HEK293 (cell line): ENCODE measurements around the gene CBX2.

Source experiments
- GLI2 ChIP-seq: fragments of 450-650 bp; formaldehyde crosslinking; IDR thresholded peaks from 2 replicates; pipeline ENCODE4; 2017; ENCODE audit warnings: missing biosample characterization, missing genetic modification characterization, low read depth, borderline replicate concordance
- KLF1 ChIP-seq: fragments of 450-650 bp; formaldehyde crosslinking; IDR thresholded peaks from 2 replicates; pipeline ENCODE4 v1.5.1; 2016; ENCODE audit warnings: missing biosample characterization, missing genetic modification characterization
- KLF9 ChIP-seq: fragments of 450-650 bp; formaldehyde crosslinking; IDR thresholded peaks from 2 replicates; pipeline ENCODE4 v1.5.1; 2016; ENCODE audit warnings: missing biosample characterization, missing genetic modification characterization, low read depth
- PRDM1 ChIP-seq: fragments of 450-650 bp; formaldehyde crosslinking; IDR thresholded peaks from 2 replicates; pipeline ENCODE4; 2016; ENCODE audit warnings: missing biosample characterization, missing genetic modification characterization
- SCRT2 ChIP-seq: fragments of 450-650 bp; formaldehyde crosslinking; IDR thresholded peaks from 2 replicates; pipeline ENCODE4 v1.5.1; 2016; ENCODE audit warnings: missing biosample characterization, missing genetic modification characterization
- SP7 ChIP-seq: fragments of 450-650 bp; formaldehyde crosslinking; IDR thresholded peaks from 2 replicates; pipeline ENCODE4 v1.5.1; 2016; ENCODE audit warnings: missing biosample characterization, missing genetic modification characterization
- ZBTB17 ChIP-seq: fragments of 450-650 bp; formaldehyde crosslinking; IDR thresholded peaks from 2 replicates; pipeline ENCODE4 v1.5.1; 2016; ENCODE audit warnings: missing biosample characterization, missing genetic modification characterization
- ZBTB20 ChIP-seq: fragments of 450-650 bp; formaldehyde crosslinking; IDR thresholded peaks from 2 replicates; pipeline ENCODE4 v1.5.1; 2016; ENCODE audit warnings: missing biosample characterization, missing genetic modification characterization
- ZNF10 ChIP-seq: fragments of 450-650 bp; formaldehyde crosslinking; IDR thresholded peaks from 2 replicates; pipeline ENCODE4 v1.5.1; 2017; ENCODE audit warnings: missing biosample characterization, missing genetic modification characterization
- ZNF169 ChIP-seq: fragments of 450-650 bp; formaldehyde crosslinking; IDR thresholded peaks from 2 replicates; pipeline ENCODE4 v1.5.1; 2016; ENCODE audit warnings: missing biosample characterization, missing genetic modification characterization
- ZNF311 ChIP-seq: fragments of 450-650 bp; formaldehyde crosslinking; IDR thresholded peaks from 2 replicates; pipeline ENCODE4 v1.5.1; 2017; ENCODE audit warnings: missing biosample characterization, missing genetic modification characterization, borderline replicate concordance
- ZNF354C ChIP-seq: fragments of 450-650 bp; formaldehyde crosslinking; IDR thresholded peaks from 2 replicates; pipeline ENCODE4 v1.5.1; 2016; ENCODE audit warnings: missing biosample characterization, missing genetic modification characterization, low read depth, borderline replicate concordance
- ZNF366 ChIP-seq: fragments of 450-650 bp; formaldehyde crosslinking; conservative IDR thresholded peaks from 2 replicates; pipeline ENCODE4 v1.5.1; 2016; ENCODE audit warnings: missing biosample characterization, missing genetic modification characterization
- ZNF416 ChIP-seq: fragments of 450-650 bp; formaldehyde crosslinking; IDR thresholded peaks from 2 replicates; pipeline ENCODE4 v1.5.1; 2016; ENCODE audit warnings: missing biosample characterization, missing genetic modification characterization
- ZNF426 ChIP-seq: fragments of 450-650 bp; formaldehyde crosslinking; IDR thresholded peaks from 2 replicates; pipeline ENCODE4 v1.5.1; 2017; ENCODE audit warnings: missing biosample characterization, missing genetic modification characterization, mild to moderate bottlenecking, inconsistent platforms, moderate library complexity
- ZNF473 ChIP-seq: fragments of 450-650 bp; formaldehyde crosslinking; IDR thresholded peaks from 2 replicates; pipeline ENCODE4 v1.5.1; 2017; ENCODE audit warnings: missing biosample characterization, missing genetic modification characterization
- ZNF514 ChIP-seq: fragments of 450-650 bp; formaldehyde crosslinking; IDR thresholded peaks from 2 replicates; pipeline ENCODE4 v1.5.1; 2016; ENCODE audit warnings: missing biosample characterization, missing genetic modification characterization
- ZNF544 ChIP-seq: fragments of 450-650 bp; formaldehyde crosslinking; IDR thresholded peaks from 2 replicates; pipeline ENCODE4 v1.5.0; 2017; ENCODE audit warnings: missing biosample characterization, missing genetic modification characterization
- ZNF560 ChIP-seq: fragments of 450-650 bp; formaldehyde crosslinking; IDR thresholded peaks from 2 replicates; pipeline ENCODE4 v1.5.1; 2017; ENCODE audit warnings: missing biosample characterization, missing genetic modification characterization, borderline replicate concordance
- ZNF626 ChIP-seq: fragments of 450-650 bp; sonication (Bioruptor Pico); formaldehyde crosslinking; IDR thresholded peaks from 2 replicates; pipeline ENCODE4 v1.5.1; 2018; ENCODE audit warnings: missing biosample characterization, missing genetic modification characterization, inconsistent platforms
- ZNF670 ChIP-seq: fragments of 450-650 bp; formaldehyde crosslinking; IDR thresholded peaks from 2 replicates; pipeline ENCODE4 v1.5.1; 2016; ENCODE audit warnings: missing biosample characterization, missing genetic modification characterization, low read depth
- ZNF792 ChIP-seq: fragments of 450-650 bp; formaldehyde crosslinking; IDR thresholded peaks from 2 replicates; pipeline ENCODE4 v1.5.1; 2016; ENCODE audit warnings: missing biosample characterization, missing genetic modification characterization
- ZNF830 ChIP-seq: fragments of 450-650 bp; IDR thresholded peaks from 2 replicates; pipeline ENCODE4 v1.5.0; 2018; ENCODE audit warnings: missing biosample characterization, missing genetic modification characterization, low read depth, mild to moderate bottlenecking, moderate library complexity
- TF ChIP-seq, protein P1 (sequence below): fragments of 450-650 bp; formaldehyde crosslinking; IDR thresholded peaks from 2 replicates; pipeline ENCODE4 v1.5.1; 2016; ENCODE audit warnings: missing biosample characterization, missing genetic modification characterization
- TF ChIP-seq, protein P2 (sequence below): fragments of 450-650 bp; formaldehyde crosslinking; IDR thresholded peaks from 2 replicates; pipeline ENCODE4 v1.5.1; 2016; ENCODE audit warnings: missing biosample characterization, missing genetic modification characterization
- TF ChIP-seq, protein P3 (sequence below): fragments of 450-650 bp; formaldehyde crosslinking; IDR thresholded peaks from 2 replicates; pipeline ENCODE4 v1.5.0; 2017; ENCODE audit warnings: missing biosample characterization, missing genetic modification characterization, borderline replicate concordance
- TF ChIP-seq, protein P4 (sequence below): fragments of 450-650 bp; formaldehyde crosslinking; IDR thresholded peaks from 2 replicates; pipeline ENCODE4 v1.5.1; 2016; ENCODE audit warnings: missing biosample characterization, missing genetic modification characterization, borderline replicate concordance
- TF ChIP-seq, protein P5 (sequence below): sonication (generic); formaldehyde crosslinking; IDR thresholded peaks from 2 replicates; pipeline ENCODE4 v1.8.1; 2022; ENCODE audit warnings: mild to moderate bottlenecking, moderate library complexity, missing genetic modification reagents
- TF ChIP-seq, protein P6 (sequence below): fragments of 450-650 bp; IDR thresholded peaks from 2 replicates; pipeline ENCODE4 v1.5.1; 2018; ENCODE audit warnings: missing biosample characterization, mild to moderate bottlenecking, missing genetic modification characterization

Gene CBX2

DNA sequence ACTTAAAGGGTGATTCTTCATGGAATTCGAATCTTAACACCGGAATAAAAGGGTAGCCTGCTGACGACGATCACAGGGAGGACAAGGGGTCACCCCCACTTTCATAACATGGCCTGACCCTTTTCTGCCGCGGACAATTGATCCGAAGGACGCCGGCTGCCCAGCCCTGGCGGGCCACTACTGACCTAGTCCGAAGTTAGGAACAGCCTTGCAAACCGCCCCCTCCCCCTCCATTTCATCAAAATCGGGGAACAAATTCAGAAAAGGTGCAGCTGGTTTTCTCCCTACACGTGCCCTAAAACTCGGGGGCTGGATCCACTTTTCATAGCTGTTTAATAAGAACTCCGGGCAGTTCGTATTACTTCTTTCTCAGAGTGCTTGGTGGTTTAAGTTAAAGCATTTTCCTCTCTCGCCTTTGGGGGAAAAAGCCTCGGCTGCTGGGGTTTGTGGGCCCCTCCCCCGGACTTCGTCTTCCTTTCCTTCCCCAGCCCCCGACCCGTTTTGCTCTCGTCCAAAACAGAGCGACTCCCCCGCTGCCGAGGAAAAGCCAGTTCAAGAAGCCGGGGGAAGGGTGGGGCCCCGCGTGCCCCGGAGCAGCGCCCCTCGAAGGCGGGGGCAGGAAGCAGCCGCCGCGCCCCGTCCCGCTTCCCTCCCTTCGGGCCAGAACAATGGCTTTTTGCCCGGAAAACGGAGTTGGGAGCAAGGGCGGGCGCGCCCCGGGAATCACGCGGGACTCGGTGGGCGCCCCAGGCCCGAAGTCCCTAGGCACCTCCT lies 641 bp upstream of the CBX2 start (continued):
- TF ChIP-seq ZNF426 (tag by site-specific recombination) (no peak), ZNF366 (tag by site-specific recombination) (no peak), ZNF670 (tag by site-specific recombination) (no peak), ZNF10 (tag by site-specific recombination) (no peak), ZNF830 (tag by site-specific recombination) (no peak), ZNF169 (no peak), PRDM1 (no peak), ZNF354C (no peak), KLF1 (tag by site-specific recombination) (peak; percentile 98), ZNF311 (tag by site-specific recombination) (no peak), ZNF544 (tag by site-specific recombination) (no peak), ZNF473 (tag by site-specific recombination) (no peak), ZNF514 (tag by site-specific recombination) (no peak), ZNF416 (no peak), KLF9 (tag by site-specific recombination) (peak; percentile 79), ZNF626 (no peak), SCRT2 (tag by site-specific recombination) (no peak), ZNF792 (tag by site-specific recombination) (no peak), ZNF560 (tag by site-specific recombination) (no peak), SP7 (tag by site-specific recombination) (peak; percentile 76), ZBTB20 (peak; percentile 82), ZBTB17 (no peak), GLI2 (tag by site-specific recombination) (no peak)
- TF ChIP-seq, protein P1, sequence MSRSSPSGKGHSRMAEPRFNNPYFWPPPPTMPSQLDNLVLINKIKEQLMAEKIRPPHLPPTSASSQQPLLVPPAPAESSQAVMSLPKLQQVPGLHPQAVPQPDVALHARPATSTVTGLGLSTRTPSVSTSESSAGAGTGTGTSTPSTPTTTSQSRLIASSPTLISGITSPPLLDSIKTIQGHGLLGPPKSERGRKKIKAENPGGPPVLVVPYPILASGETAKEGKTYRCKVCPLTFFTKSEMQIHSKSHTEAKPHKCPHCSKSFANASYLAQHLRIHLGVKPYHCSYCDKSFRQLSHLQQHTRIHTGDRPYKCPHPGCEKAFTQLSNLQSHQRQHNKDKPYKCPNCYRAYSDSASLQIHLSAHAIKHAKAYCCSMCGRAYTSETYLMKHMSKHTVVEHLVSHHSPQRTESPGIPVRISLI (tag by site-specific recombination) = no peak
- TF ChIP-seq, protein P2, sequence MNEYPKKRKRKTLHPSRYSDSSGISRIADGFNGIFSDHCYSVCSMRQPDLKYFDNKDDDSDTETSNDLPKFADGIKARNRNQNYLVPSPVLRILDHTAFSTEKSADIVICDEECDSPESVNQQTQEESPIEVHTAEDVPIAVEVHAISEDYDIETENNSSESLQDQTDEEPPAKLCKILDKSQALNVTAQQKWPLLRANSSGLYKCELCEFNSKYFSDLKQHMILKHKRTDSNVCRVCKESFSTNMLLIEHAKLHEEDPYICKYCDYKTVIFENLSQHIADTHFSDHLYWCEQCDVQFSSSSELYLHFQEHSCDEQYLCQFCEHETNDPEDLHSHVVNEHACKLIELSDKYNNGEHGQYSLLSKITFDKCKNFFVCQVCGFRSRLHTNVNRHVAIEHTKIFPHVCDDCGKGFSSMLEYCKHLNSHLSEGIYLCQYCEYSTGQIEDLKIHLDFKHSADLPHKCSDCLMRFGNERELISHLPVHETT (tag by site-specific recombination) = no peak
- TF ChIP-seq, protein P3, sequence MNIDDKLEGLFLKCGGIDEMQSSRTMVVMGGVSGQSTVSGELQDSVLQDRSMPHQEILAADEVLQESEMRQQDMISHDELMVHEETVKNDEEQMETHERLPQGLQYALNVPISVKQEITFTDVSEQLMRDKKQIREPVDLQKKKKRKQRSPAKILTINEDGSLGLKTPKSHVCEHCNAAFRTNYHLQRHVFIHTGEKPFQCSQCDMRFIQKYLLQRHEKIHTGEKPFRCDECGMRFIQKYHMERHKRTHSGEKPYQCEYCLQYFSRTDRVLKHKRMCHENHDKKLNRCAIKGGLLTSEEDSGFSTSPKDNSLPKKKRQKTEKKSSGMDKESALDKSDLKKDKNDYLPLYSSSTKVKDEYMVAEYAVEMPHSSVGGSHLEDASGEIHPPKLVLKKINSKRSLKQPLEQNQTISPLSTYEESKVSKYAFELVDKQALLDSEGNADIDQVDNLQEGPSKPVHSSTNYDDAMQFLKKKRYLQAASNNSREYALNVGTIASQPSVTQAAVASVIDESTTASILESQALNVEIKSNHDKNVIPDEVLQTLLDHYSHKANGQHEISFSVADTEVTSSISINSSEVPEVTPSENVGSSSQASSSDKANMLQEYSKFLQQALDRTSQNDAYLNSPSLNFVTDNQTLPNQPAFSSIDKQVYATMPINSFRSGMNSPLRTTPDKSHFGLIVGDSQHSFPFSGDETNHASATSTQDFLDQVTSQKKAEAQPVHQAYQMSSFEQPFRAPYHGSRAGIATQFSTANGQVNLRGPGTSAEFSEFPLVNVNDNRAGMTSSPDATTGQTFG (tag by site-specific recombination) = no peak
- TF ChIP-seq, protein P4, sequence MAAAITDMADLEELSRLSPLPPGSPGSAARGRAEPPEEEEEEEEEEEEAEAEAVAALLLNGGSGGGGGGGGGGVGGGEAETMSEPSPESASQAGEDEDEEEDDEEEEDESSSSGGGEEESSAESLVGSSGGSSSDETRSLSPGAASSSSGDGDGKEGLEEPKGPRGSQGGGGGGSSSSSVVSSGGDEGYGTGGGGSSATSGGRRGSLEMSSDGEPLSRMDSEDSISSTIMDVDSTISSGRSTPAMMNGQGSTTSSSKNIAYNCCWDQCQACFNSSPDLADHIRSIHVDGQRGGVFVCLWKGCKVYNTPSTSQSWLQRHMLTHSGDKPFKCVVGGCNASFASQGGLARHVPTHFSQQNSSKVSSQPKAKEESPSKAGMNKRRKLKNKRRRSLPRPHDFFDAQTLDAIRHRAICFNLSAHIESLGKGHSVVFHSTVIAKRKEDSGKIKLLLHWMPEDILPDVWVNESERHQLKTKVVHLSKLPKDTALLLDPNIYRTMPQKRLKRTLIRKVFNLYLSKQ = no peak
- TF ChIP-seq, protein P5, sequence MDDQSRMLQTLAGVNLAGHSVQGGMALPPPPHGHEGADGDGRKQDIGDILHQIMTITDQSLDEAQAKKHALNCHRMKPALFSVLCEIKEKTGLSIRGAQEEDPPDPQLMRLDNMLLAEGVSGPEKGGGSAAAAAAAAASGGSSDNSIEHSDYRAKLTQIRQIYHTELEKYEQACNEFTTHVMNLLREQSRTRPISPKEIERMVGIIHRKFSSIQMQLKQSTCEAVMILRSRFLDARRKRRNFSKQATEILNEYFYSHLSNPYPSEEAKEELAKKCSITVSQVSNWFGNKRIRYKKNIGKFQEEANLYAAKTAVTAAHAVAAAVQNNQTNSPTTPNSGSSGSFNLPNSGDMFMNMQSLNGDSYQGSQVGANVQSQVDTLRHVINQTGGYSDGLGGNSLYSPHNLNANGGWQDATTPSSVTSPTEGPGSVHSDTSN (CRISPR knock-in tag) = no peak
- TF ChIP-seq, protein P6, sequence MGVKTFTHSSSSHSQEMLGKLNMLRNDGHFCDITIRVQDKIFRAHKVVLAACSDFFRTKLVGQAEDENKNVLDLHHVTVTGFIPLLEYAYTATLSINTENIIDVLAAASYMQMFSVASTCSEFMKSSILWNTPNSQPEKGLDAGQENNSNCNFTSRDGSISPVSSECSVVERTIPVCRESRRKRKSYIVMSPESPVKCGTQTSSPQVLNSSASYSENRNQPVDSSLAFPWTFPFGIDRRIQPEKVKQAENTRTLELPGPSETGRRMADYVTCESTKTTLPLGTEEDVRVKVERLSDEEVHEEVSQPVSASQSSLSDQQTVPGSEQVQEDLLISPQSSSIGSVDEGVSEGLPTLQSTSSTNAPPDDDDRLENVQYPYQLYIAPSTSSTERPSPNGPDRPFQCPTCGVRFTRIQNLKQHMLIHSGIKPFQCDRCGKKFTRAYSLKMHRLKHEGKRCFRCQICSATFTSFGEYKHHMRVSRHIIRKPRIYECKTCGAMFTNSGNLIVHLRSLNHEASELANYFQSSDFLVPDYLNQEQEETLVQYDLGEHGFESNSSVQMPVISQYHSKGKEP (tag by site-specific recombination) = no peak
